NT2/D1 (cell line): Measurements from ENCODE around the gene TANC1.

Experiments used
- DNase-seq: peaks from one replicate; pipeline ENCODE4 v3.0.0-alpha.2; 2011; ENCODE audit warnings: low read depth, low spot score
- H3K27me3 ChIP-seq: 2 replicates; pipeline ENCODE4 v1.6.0; 2011; ENCODE audit warnings: mild to moderate bottlenecking; ENCODE audit not compliant: insufficient read length, insufficient read depth
- H3K36me3 ChIP-seq: 2 replicates; pipeline ENCODE4 v1.6.1; 2011; ENCODE audit warnings: mild to moderate bottlenecking, low read length, mixed read lengths; ENCODE audit not compliant: insufficient read depth, insufficient read length
- H3K4me1 ChIP-seq: 2 replicates; pipeline ENCODE4 v1.5.1; 2011; ENCODE audit not compliant: insufficient read depth, insufficient read length
- H3K4me3 ChIP-seq: 2 replicates; pipeline ENCODE4 v1.5.1; 2011; ENCODE audit warnings: low read depth; ENCODE audit not compliant: insufficient read length
- H3K9ac ChIP-seq: 2 replicates; pipeline ENCODE4 v1.6.0; 2011; ENCODE audit warnings: low read depth; ENCODE audit not compliant: insufficient read length
- H3K9me3 ChIP-seq: 2 replicates; pipeline ENCODE4 v1.5.1; 2011; ENCODE audit warnings: mild to moderate bottlenecking, low read length; ENCODE audit not compliant: insufficient read depth
- SUZ12 ChIP-seq: IDR thresholded peaks from 2 replicates; pipeline ENCODE4 v1.6.1; 2011; ENCODE audit not compliant: insufficient read length, insufficient read depth; ENCODE audit errors: extremely low read depth
- YY1 ChIP-seq: IDR thresholded peaks from 2 replicates; pipeline ENCODE4 v1.6.1; 2011; ENCODE audit not compliant: insufficient read length, insufficient read depth
- ZNF274 ChIP-seq: IDR thresholded peaks from 2 replicates; pipeline ENCODE4 v1.6.1; 2011; ENCODE audit warnings: mild to moderate bottlenecking, low read depth, low read length

Gene TANC1

DNA sequence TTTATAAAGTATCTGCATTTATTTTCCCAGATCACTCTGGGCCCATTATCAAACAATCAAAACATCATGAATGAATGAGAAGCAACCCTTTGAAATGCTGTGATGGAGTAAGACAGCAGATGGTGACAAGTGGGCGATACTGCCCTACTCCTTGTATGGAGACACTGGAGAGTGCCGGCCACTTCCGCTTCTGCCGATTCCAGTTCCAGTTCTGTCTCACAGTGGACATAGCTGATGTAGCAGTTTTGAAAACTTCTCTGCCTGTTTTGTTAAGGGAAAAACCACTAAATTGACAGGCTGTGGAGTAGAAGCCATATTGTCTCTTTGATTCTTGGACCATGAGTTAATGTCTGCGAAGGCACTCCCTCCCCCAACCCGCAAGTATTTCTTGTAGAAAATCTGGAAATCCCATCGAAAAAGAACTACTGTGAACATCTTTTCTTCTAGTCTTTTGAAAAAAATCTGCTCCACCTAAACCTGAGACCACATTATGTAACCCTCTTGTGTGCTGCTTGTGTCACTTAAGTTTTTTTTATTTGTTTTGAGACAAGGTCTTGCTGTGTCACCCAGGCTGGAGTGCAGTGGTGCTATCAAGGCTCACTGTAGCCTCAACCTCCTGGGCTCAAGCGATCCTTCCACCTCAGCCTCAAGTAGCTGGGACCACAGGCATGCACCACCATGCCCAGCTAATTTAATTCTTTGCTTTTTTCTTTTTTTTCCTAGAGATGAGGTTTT lies 133.5 kb downstream of the TANC1 start:
- no peak for DNase-seq
- Histone ChIP-seq H3K27me3 (no peaks in the 10 kb centered on the region), H3K9me3 (peaks cover 6% of the 10 kb centered on the region; the same call in 1 of the 2 replicates), H3K36me3 (peaks cover 11% of the 10 kb centered on the region), H3K4me1 (no peaks in the 10 kb centered on the region), H3K9ac (no peak overlapping the region), H3K4me3 (no peak overlapping the region)
- no peak for TF ChIP-seq ZNF274
- no peak for TF ChIP-seq YY1

DNA sequence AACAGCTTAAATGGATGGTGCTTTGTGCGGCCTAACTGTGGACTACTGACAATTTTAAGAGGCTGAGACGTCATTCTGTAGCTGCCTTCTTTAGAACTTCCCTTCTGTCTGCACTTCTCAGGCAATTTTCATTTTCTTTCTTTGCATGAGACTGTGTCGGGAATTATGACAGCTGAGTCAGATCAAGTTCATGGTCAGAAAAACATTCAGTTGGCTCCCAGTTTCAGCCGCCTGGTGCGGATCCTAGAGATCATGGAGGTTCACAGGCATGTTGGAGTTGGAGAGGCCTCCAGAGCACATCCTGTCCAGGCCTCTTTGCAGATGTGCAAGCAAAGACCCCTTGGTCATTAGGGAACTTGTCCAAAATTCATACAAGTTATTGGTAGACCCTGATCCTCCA lies 135.0 kb downstream of the TANC1 start:
- peaks cover 2% of the 10 kb centered on the region for H3K36me3 ChIP-seq
- no peak overlapping the region for H3K9ac ChIP-seq
- no peaks in the 10 kb centered on the region for H3K27me3 ChIP-seq
- no peaks in the 10 kb centered on the region for H3K9me3 ChIP-seq
- H3K4me1 ChIP-seq: no peaks in the 10 kb centered on the region
- TF ChIP-seq ZNF274 (no peak), YY1 (no peak), SUZ12 (no peak)
- DNase-seq: no peak
- H3K4me3 ChIP-seq: no peak overlapping the region

DNA sequence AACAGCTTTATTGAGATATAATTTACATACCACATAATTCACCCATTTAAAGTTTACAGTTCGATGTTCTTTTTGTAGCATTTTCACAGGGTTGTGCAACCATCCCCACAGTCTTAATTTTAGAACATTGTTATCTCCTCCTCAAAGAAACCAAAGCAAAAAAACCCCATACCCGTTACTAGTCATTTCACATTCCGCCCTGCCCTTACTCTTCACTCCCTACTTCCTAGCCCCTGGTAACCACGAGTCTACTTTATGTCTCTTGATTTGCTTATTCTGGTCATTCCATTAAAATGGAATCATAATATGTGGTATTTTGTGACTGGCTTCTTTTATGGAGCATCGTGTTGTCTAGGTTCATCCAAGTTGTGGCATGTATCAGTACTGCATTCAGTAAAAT lies 137.7 kb downstream of the TANC1 start:
- H3K36me3 ChIP-seq: peaks cover 7% of the 10 kb centered on the region
- no peak for TF ChIP-seq ZNF274
- TF ChIP-seq SUZ12: no peak
- DNase-seq: no peak
- no peaks in the 10 kb centered on the region for H3K27me3 ChIP-seq
- no peaks in the 10 kb centered on the region for H3K4me1 ChIP-seq
- no peak overlapping the region for H3K9ac ChIP-seq
- H3K4me3 ChIP-seq: no peak overlapping the region
- H3K9me3 ChIP-seq: no peaks in the 10 kb centered on the region

DNA sequence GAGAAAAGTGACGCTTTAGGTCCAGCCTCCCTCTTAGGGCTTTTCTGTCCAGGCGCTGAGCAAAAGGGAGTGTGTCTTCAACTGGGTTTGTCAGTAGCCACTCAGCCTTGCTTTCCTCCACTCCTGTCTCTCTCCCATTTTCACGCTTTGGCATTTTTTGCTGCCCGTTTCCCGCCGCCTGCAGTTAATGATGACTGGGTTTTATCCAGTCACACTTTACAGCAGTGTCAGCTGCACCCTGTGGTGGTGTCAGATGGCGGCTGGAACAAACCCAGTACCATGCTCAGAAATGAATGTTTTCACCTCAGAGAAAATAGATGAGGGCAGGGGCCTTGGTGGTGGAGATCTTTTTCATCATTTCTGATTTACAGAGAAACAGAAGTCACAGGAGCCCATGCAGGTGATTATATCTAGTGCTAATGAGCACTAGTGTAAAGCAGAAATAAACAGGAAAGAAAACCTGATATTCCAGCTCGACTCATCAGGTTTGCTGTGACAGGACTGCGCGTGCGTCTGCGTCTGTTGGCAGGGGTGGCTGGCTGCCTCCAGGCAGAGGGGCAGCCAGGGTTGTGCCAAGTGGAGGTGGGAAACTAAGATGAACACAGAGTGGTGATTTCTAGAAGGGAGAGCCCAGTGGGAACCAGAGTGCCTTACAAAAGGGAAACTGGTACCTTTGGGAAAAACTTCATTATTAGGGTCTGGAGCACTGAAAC lies 139.9 kb downstream of the TANC1 start:
- no peak for TF ChIP-seq SUZ12
- TF ChIP-seq YY1: no peak
- no peak for TF ChIP-seq ZNF274
- Histone ChIP-seq H3K4me3 (no peak overlapping the region), H3K4me1 (no peaks in the 10 kb centered on the region), H3K9me3 (no peaks in the 10 kb centered on the region), H3K9ac (no peak overlapping the region), H3K27me3 (no peaks in the 10 kb centered on the region), H3K36me3 (peaks cover 12% of the 10 kb centered on the region)
- DNase-seq: no peak

DNA sequence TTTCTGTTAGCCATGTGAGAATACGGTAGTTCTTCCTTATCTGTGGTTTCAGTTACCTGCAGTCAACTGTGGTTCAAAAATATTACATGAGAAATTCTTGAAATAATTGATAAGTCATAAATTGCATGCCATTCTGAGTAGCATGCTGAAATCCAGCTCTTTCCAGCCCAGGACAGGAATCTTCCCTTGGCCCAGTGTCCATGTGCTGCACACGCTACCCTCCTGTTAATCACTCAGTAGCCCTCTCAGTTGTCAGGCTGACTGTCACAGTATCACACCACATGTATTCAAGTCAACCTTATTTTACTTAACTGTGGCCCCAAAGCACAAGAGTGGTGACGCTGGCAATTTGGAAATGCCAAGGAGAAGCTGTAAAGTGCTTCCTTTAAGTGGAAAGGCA lies 141.1 kb downstream of the TANC1 start:
- H3K9me3 ChIP-seq: no peaks in the 10 kb centered on the region
- H3K36me3 ChIP-seq: peaks cover 12% of the 10 kb centered on the region
- TF ChIP-seq ZNF274 (no peak), YY1 (no peak), SUZ12 (no peak)
- DNase-seq: no peak
- no peaks in the 10 kb centered on the region for H3K4me1 ChIP-seq
- no peaks in the 10 kb centered on the region for H3K27me3 ChIP-seq
- H3K9ac ChIP-seq: no peak overlapping the region
- no peak overlapping the region for H3K4me3 ChIP-seq

DNA sequence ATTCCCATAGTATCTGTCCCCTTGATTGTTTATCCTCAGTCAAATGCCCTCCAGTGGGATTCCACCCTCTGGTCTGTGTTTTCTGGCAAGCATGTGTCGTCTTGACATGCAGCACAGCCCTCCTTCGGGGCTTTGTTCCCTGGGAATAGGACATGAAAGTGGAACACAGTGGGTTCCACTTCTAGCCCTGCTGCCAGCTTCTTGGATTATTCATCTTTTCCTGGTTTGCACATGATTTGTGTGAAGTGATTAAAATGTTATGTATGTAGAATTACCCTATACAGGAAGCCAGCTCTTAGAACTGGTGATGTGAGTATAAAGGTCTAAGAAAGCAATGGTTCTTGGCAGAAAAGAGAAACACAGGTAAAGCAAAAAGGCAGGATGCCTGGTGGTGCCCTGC lies 142.3 kb downstream of the TANC1 start:
- TF ChIP-seq SUZ12 (no peak), YY1 (no peak), ZNF274 (no peak)
- H3K36me3 ChIP-seq: peaks cover 16% of the 10 kb centered on the region

DNA sequence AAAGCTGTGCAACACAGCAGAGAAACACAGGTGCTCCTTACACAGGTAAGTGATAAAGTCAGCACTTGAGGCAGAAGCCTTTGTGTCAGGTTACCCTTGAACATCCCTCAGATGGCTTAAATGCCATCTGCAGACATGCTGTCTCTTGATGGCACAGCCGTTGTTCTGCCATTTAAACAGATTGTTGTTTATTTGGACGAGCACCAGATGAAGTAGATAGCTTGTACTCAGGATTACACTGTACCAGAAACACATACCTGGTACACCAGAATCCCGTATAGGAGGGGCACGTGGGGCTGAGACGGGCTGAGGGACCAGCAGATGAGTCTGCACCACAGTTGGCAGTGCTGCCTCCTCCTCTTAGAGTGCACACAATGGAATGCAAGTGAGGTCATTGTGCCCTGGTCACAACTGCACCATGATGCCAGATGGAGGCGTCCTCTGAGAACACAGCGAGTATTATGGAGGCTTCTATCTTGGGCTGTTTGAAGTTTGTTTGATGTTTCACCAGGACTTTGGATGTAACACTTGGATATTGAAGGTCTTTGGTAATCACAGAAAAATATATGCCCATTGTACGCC lies 143.0 kb downstream of the TANC1 start:
- peaks cover 16% of the 10 kb centered on the region for H3K36me3 ChIP-seq
- DNase-seq: no peak

More for the DNA sequence above, 142.3 kb downstream of the TANC1 start:
- Histone ChIP-seq H3K4me1 (no peaks in the 10 kb centered on the region), H3K27me3 (no peaks in the 10 kb centered on the region), H3K4me3 (no peak overlapping the region), H3K9me3 (no peaks in the 10 kb centered on the region), H3K9ac (no peak overlapping the region)
- DNase-seq: no peak

More for the DNA sequence above, 143.0 kb downstream of the TANC1 start:
- Histone ChIP-seq H3K4me3 (no peak overlapping the region), H3K9me3 (no peaks in the 10 kb centered on the region), H3K9ac (no peak overlapping the region), H3K27me3 (no peaks in the 10 kb centered on the region), H3K4me1 (no peaks in the 10 kb centered on the region)
- TF ChIP-seq YY1: no peak
- no peak for TF ChIP-seq ZNF274
- no peak for TF ChIP-seq SUZ12
